H9 (cell line): ENCODE measurements around the gene MGAT4A. TPM values are rescaled to one million over a fixed set of nuclear protein-coding genes. Genes with fewer than 3 reads are reported as not detected.

Experiments used
- DNase-seq: peaks from one replicate; pipeline ENCODE4 v3.0.0-alpha.2; 2017
- H2AFZ ChIP-seq: one replicate; pipeline ENCODE4 v1.6.1; 2013; ENCODE audit warnings: mild to moderate bottlenecking, low read length, control low read depth, moderate library complexity
- H2AK5ac ChIP-seq: 2 replicates; pipeline ENCODE4 v1.6.1; 2013; ENCODE audit warnings: low read length, control low read depth, mixed read lengths; ENCODE audit not compliant: insufficient read length
- H2BK120ac ChIP-seq: one replicate; pipeline ENCODE4 v1.6.1; 2013; ENCODE audit warnings: low read depth, mild to moderate bottlenecking, low read length, control low read depth, inconsistent platforms; ENCODE audit not compliant: poor library complexity, severe bottlenecking
- H2BK12ac ChIP-seq: 2 replicates; pipeline ENCODE4 v1.6.1; 2013; ENCODE audit warnings: low read length, control low read depth, mixed read lengths, low read depth; ENCODE audit not compliant: insufficient read length
- H2BK15ac ChIP-seq: 2 replicates; pipeline ENCODE4 v1.6.1; 2013; ENCODE audit warnings: low read depth, low read length, control low read depth
- H2BK20ac ChIP-seq: one replicate; pipeline ENCODE4 v1.6.1; 2013; ENCODE audit warnings: low read depth, mild to moderate bottlenecking, low read length, control low read depth, inconsistent platforms; ENCODE audit not compliant: poor library complexity, severe bottlenecking
- H2BK5ac ChIP-seq: 2 replicates; pipeline ENCODE4 v1.6.1; 2013; ENCODE audit warnings: low read length, control low read depth, mixed read lengths; ENCODE audit not compliant: insufficient read length
- H3K14ac ChIP-seq: 2 replicates; pipeline ENCODE4 v1.6.1; 2013; ENCODE audit warnings: low read length, control low read depth; ENCODE audit not compliant: insufficient read depth
- H3K18ac ChIP-seq: 2 replicates; pipeline ENCODE4 v1.6.1; 2013; ENCODE audit warnings: low read depth, mild to moderate bottlenecking, mixed read lengths, low read length, control low read depth; ENCODE audit not compliant: insufficient read length
- H3K23ac ChIP-seq: 2 replicates; pipeline ENCODE4 v1.6.1; 2013; ENCODE audit warnings: low read length, control low read depth, mixed read lengths, low read depth; ENCODE audit not compliant: insufficient read length
- H3K23me2 ChIP-seq: 2 replicates; pipeline ENCODE4 v1.6.1; 2013; ENCODE audit warnings: low read depth, mild to moderate bottlenecking, mixed read lengths, low read length, control low read depth; ENCODE audit not compliant: insufficient read length, poor library complexity, severe bottlenecking
- H3K27ac ChIP-seq: 2 replicates; pipeline ENCODE4 v1.5.1; 2013; ENCODE audit warnings: low read length, control low read depth, mixed read lengths, low read depth; ENCODE audit not compliant: insufficient read length
- H3K27me3 ChIP-seq: 2 replicates; pipeline ENCODE4 v1.6.1; 2013; ENCODE audit warnings: low read length, control low read depth, inconsistent platforms; ENCODE audit not compliant: insufficient read depth
- H3K4ac ChIP-seq: 2 replicates; pipeline ENCODE4 v1.6.1; 2013; ENCODE audit warnings: low read depth, mild to moderate bottlenecking, control low read depth, inconsistent platforms, low read length, moderate library complexity
- H3K4me1 ChIP-seq: 2 replicates; pipeline ENCODE4 v1.6.1; 2013; ENCODE audit warnings: low read length, control low read depth, inconsistent platforms; ENCODE audit not compliant: insufficient read depth
- H3K4me2 ChIP-seq: 2 replicates; pipeline ENCODE4 v1.6.1; 2013; ENCODE audit warnings: low read length, control low read depth, mixed read lengths; ENCODE audit not compliant: insufficient read length, insufficient read depth
- H3K56ac ChIP-seq: 2 replicates; pipeline ENCODE4 v1.6.1; 2013; ENCODE audit warnings: low read depth, mild to moderate bottlenecking, mixed read lengths, low read length, control low read depth; ENCODE audit not compliant: insufficient read length
- H3K79me1 ChIP-seq: 2 replicates; pipeline ENCODE4 v1.6.1; 2013; ENCODE audit warnings: low read depth, mild to moderate bottlenecking, moderate library complexity, low read length, control low read depth, inconsistent platforms; ENCODE audit not compliant: insufficient read depth, poor library complexity, severe bottlenecking
- H3K79me2 ChIP-seq: 2 replicates; pipeline ENCODE4 v1.6.1; 2013; ENCODE audit warnings: low read length, control low read depth, inconsistent platforms; ENCODE audit not compliant: insufficient read depth
- H3K9ac ChIP-seq: 2 replicates; pipeline ENCODE4 v1.6.1; 2013; ENCODE audit warnings: low read length, control low read depth, mixed read lengths; ENCODE audit not compliant: insufficient read length; ENCODE audit errors: extremely low read depth
- H3K9me3 ChIP-seq: one replicate; pipeline ENCODE4 v1.6.1; 2013; ENCODE audit warnings: low read depth, low read length, inconsistent platforms; ENCODE audit not compliant: control insufficient read depth
- H3T11ph ChIP-seq: one replicate; pipeline ENCODE4 v1.6.1; 2013; ENCODE audit warnings: mild to moderate bottlenecking, low read length, control low read depth, inconsistent platforms
- H4K20me1 ChIP-seq: one replicate; pipeline ENCODE4 v1.6.1; 2013; ENCODE audit not compliant: control insufficient read depth, insufficient read length, insufficient read depth
- H4K5ac ChIP-seq: 2 replicates; pipeline ENCODE4 v1.6.1; 2013; ENCODE audit warnings: low read depth, mild to moderate bottlenecking, mixed read lengths, low read length, control low read depth; ENCODE audit not compliant: insufficient read length
- H4K8ac ChIP-seq: replicated peaks from 2 replicates; pipeline ENCODE4 v1.6.1; 2013; ENCODE audit warnings: low read length, control low read depth, mixed read lengths, low read depth; ENCODE audit not compliant: insufficient read length
- H4K91ac ChIP-seq: 2 replicates; pipeline ENCODE4 v1.6.1; 2013; ENCODE audit warnings: low read depth, mild to moderate bottlenecking, moderate library complexity, mixed read lengths, low read length, control low read depth; ENCODE audit not compliant: insufficient read length
- H3K27ac Mint-ChIP-seq, 3 experiments: 2 replicates in 2 of 3; 3 replicates in 1 of 3; pipeline ENCODE4 v1.8.0; 2020 to 2021; ENCODE audit warnings: mixed read lengths in 3 of 3, mild to moderate bottlenecking in 1 of 3, moderate library complexity in 1 of 3
- H3K27me3 Mint-ChIP-seq: 2 replicates; pipeline ENCODE4 v1.8.0; 2021; ENCODE audit warnings: low read depth, mild to moderate bottlenecking, moderate library complexity, mixed read lengths
- H3K36me3 Mint-ChIP-seq, 3 experiments: 2 replicates in 2 of 3; 3 replicates in 1 of 3; pipeline ENCODE4 v1.8.0; 2020 to 2021; ENCODE audit warnings: low read depth in 3 of 3, mixed read lengths in 3 of 3; ENCODE audit not compliant: insufficient read depth in 1 of 3
- H3K4me1 Mint-ChIP-seq, 2 experiments: 2 replicates each; pipeline ENCODE4 v1.8.0; 2020; ENCODE audit warnings: mixed read lengths in 2 of 2
- H3K4me3 Mint-ChIP-seq, 2 experiments: 2 replicates in 1 of 2; 3 replicates in 1 of 2; pipeline ENCODE4 v1.8.0; 2020 to 2021; ENCODE audit warnings: mild to moderate bottlenecking in 2 of 2, mixed read lengths in 2 of 2, moderate library complexity in 1 of 2
- H3K9me3 Mint-ChIP-seq, 2 experiments: 2 replicates in 1 of 2; 3 replicates in 1 of 2; pipeline ENCODE4 v1.8.0; 2020; ENCODE audit warnings: mild to moderate bottlenecking in 2 of 2, mixed read lengths in 2 of 2, moderate library complexity in 1 of 2
- WGBS: extraction: QIAGEN DNeasy Blood & Tissue Kit; methylation state at CpG from one replicate; pipeline ENCODE4 v1.1.7; 2013; ENCODE audit warnings: missing lambda C conversion rate, low lambda C conversion rate, mixed read lengths; ENCODE audit not compliant: insufficient read length; ENCODE audit errors: extremely low coverage; 5-methylcytosine and 5-hydroxymethylcytosine counted together
- total RNA-seq: library from RNA; stranded (reverse); gene quantifications from 2 replicates; pipeline ENCODE4 v1.2.1, GENCODE V29; 2021
- TF ChIP-seq, protein P1 (sequence below): fragments of 200-600 bp; sonication (generic); conservative IDR thresholded peaks from 3 replicates; pipeline ENCODE4 v1.8.0; 2021; ENCODE audit warnings: antibody characterized with exemption, mild to moderate bottlenecking

Gene MGAT4A
- total RNA-seq, 1 experiment from 2014 or later = 3.5 TPM

DNA sequence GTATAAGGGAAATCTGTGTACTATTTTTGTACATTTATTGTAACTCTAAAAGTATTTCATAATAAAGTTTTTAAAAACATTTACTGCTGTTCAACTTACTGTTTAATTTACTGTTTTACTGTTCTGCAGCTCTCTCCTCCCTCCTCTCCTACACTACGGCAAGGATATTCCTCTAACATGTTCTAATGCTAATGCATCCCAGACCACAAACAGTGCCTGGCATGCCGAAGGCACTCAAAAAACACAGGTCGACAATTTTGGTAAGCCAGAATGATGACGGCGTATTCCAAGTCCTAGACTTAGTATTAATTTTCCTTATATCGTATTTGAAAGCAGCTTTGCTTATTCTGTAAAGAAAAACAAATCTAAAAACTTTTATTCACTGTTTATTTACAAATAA, 13.3 kb downstream of the MGAT4A start:
- TF ChIP-seq, protein P1, sequence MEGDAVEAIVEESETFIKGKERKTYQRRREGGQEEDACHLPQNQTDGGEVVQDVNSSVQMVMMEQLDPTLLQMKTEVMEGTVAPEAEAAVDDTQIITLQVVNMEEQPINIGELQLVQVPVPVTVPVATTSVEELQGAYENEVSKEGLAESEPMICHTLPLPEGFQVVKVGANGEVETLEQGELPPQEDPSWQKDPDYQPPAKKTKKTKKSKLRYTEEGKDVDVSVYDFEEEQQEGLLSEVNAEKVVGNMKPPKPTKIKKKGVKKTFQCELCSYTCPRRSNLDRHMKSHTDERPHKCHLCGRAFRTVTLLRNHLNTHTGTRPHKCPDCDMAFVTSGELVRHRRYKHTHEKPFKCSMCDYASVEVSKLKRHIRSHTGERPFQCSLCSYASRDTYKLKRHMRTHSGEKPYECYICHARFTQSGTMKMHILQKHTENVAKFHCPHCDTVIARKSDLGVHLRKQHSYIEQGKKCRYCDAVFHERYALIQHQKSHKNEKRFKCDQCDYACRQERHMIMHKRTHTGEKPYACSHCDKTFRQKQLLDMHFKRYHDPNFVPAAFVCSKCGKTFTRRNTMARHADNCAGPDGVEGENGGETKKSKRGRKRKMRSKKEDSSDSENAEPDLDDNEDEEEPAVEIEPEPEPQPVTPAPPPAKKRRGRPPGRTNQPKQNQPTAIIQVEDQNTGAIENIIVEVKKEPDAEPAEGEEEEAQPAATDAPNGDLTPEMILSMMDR = no peak
- Histone ChIP-seq H2AK5ac (no peak overlapping the region), H4K20me1 (no peaks in the 10 kb centered on the region), H2BK5ac (no peak overlapping the region), H3K9ac (no peak overlapping the region), H3K79me2 (no peaks in the 10 kb centered on the region), H3T11ph (no peak overlapping the region), H4K8ac (no peak overlapping the region), H3K27ac (no peak overlapping the region), H4K91ac (no peak overlapping the region), H2BK20ac (no peak overlapping the region), H3K27me3 (no peaks in the 10 kb centered on the region), H2BK120ac (no peak overlapping the region), H3K14ac (no peak overlapping the region), H3K4me2 (no peak overlapping the region), H3K4ac (no peak overlapping the region), H3K9me3 (no peaks in the 10 kb centered on the region), H3K23ac (no peak overlapping the region), H3K18ac (no peak overlapping the region), H2BK12ac (no peak overlapping the region), H3K4me1 (no peaks in the 10 kb centered on the region), H2AFZ (no peak overlapping the region), H3K23me2 (no peaks in the 10 kb centered on the region), H3K79me1 (no peaks in the 10 kb centered on the region), H4K5ac (no peak overlapping the region), H2BK15ac (no peak overlapping the region), H3K56ac (no peak overlapping the region)
- Mint-ChIP-seq H3K4me1 (peaks cover 2 to 12% of the 10 kb centered on the region in 2 experiments), H3K36me3 (no peaks in the 10 kb centered on the region), H3K27me3 (no peaks in the 10 kb centered on the region), H3K27ac (no peak overlapping the region), H3K9me3 (peaks cover 0 to 4% of the 10 kb centered on the region in 2 experiments; a peak in 2 of 5 replicates), H3K4me3 (no peak overlapping the region)
- WGBS = no CpG with 5 or more reads among the region's 6 CpGs
- DNase-seq = no peak
